DND-41 (cell line): ENCODE results near the gene STAMBPL1.

Experiments used
- EZH2 ChIP-seq: IDR thresholded peaks from 3 replicates; pipeline ENCODE4 v1.6.1; 2012; ENCODE audit warnings: borderline replicate concordance, low read depth, mild to moderate bottlenecking, moderate library complexity, low read length, inconsistent platforms; ENCODE audit not compliant: severe bottlenecking
- TF ChIP-seq, protein P1 (sequence below): IDR thresholded peaks from 2 replicates; pipeline ENCODE4 v1.5.1; 2012; ENCODE audit warnings: borderline replicate concordance, low read length, moderate library complexity, mild to moderate bottlenecking; ENCODE audit not compliant: poor library complexity, severe bottlenecking; ENCODE audit errors: extremely low read depth

DNA sequence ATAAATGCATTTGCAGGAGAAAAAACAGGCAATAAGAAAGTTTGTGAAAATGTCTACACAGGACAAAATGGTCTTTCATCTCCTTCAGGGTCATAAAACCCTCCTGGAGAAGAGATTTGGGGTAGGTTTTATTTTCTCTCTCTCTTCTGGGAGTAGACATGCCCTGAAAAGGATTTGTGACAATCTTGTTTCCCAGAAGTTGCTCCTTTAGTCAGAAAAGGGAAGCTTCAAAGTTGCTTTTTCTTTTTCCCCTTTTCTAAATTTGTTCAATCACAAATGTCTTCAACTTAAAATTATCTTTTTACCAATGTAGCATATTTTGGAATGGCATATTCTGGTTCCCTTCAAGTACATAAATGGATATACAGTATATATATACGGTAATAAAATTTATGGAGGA is 19.0 kb upstream of the STAMBPL1 start:
- TF ChIP-seq, protein P1, sequence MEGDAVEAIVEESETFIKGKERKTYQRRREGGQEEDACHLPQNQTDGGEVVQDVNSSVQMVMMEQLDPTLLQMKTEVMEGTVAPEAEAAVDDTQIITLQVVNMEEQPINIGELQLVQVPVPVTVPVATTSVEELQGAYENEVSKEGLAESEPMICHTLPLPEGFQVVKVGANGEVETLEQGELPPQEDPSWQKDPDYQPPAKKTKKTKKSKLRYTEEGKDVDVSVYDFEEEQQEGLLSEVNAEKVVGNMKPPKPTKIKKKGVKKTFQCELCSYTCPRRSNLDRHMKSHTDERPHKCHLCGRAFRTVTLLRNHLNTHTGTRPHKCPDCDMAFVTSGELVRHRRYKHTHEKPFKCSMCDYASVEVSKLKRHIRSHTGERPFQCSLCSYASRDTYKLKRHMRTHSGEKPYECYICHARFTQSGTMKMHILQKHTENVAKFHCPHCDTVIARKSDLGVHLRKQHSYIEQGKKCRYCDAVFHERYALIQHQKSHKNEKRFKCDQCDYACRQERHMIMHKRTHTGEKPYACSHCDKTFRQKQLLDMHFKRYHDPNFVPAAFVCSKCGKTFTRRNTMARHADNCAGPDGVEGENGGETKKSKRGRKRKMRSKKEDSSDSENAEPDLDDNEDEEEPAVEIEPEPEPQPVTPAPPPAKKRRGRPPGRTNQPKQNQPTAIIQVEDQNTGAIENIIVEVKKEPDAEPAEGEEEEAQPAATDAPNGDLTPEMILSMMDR, result no peak
- no peak for TF ChIP-seq EZH2
